COLO668 (cell line): Measurements from ENCODE around the gene MAGI2.
"Not testable (repeated sequence)": the region's sequence is repeated elsewhere in the genome, so short reads cannot be mapped to it uniquely, and the experiment has no call there.

Source experiments
- DNase-seq: peaks from one replicate; lab custom pipeline; 2025; ENCODE audit not compliant: unreplicated experiment; lab: John Stamatoyannopoulos, UW

MAGI2 gene

DNA sequence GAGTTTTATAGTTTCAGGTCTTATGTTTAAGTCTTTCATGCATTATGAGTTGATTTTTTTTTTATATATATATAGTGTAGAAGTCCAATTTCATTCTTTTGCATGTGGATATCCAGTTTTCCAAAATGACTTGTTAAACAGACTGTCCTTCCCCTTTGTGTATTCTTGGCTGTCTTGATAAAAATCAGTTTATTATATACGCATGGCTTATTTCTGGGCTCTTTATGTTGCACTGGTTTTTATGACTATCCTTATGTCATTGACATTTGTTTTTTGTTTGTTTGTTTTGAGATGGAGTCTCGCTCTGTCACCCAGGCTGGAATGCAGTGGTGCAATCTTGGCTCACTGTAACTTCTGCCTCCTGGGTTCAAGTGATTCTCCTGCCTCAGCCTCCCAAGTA lies 485.9 kb downstream of the MAGI2 start:
- not testable (repeated sequence) for DNase-seq

DNA sequence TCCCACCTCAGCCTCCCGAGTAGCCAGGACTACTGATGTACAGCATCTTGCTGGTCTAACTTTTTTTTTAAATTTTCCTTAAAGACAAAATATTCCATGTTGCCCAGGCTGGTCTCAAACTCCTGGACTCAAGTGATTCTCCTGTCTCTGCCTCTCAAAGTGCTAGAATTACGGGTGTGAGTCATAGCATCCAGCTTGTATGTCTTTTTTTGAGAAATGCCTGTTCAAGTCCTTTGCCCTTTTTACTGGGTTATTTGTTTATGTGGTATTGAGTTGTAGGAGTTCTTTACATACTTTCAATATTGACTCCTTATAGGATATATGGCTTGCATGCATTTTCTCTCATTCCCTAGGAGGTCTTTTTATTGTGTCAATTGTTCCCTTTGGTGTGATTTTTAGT lies 486.4 kb downstream of the MAGI2 start:
- DNase-seq = no peak

DNA sequence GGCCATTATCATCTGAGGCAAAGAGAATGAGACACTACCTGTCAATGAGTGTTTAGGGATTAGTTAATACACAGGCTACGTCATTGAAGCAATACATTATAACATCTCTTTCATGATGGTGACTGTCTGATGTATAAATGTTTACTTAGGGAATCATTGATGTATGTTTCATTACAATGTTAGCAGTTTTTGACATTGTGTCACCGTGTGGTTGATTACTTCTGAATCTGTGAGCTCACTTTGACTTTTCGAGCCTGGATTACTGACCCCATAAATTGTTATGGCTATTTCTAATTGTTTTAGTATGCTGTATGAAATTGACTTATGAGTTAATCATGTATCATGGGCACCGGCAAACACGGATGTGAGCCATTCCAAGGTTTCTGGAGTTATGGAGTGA lies 494.0 kb downstream of the MAGI2 start:
- DNase-seq = no peak

DNA sequence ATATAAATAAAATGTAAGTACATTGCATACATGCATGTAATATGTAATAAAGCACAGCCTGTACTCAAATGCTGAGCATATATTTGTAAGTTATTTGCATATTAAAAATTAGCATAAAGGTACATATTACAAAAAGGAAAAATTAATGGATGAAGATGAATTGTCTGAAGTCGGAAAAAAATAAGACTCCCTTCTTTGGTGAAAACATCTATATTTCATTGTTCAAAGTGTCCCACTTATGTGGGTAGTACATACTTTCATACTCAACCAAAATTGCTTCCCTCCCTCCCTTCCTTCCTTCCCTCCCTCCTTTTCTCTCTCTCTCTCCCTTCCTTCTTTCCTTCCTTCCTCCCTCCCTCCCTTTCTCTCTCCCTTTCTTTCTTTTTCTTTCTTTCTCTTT lies 498.1 kb downstream of the MAGI2 start:
- no peak for DNase-seq

DNA sequence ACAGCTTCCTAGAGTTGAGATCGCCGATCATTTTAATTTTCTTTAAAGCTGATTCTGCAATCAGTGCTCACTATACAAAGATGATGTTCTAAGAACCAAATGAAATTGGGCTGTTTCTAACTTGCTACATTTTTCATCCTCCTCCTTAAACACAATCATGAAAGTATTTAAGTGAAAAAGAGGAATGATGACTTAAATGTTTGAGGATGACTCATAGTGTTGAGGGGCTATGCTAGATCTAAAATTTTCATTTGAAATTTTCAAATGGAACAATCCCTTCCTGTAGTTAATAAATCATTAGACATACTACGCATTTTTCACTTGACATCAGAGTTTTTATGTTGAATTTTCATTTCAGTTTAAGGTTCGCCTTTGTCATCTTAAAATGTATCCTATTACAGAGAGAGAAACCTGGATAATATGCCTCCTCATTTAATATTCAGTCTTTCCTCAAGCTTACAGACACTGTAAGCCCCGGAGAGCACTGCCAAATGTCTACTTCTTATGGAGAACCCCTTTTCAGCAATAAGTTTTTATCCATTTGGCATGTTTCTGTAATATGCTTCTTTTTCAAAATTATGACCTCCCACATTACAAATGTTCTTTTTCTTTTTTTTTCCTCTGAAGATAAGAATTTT lies 499.6 kb downstream of the MAGI2 start:
- DNase-seq = no peak

DNA sequence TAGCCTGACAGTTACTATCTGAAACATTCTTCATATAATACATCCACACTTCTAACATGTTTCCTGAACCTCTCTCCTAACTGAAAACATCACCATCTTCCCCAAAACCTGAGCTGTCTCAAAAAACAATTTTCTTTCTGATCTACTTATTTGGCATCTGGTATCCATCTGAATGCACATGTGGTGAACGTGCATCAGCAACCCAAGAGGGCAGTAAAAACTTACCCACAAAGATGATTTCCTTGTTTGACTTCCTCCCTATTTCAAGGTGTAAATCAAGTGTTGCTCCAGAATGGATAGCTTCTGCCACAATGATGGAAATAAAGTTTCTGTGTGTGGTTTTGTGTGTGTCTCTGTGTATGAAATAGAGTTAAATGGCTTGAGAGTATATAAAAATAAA lies 500.4 kb downstream of the MAGI2 start:
- no peak for DNase-seq

DNA sequence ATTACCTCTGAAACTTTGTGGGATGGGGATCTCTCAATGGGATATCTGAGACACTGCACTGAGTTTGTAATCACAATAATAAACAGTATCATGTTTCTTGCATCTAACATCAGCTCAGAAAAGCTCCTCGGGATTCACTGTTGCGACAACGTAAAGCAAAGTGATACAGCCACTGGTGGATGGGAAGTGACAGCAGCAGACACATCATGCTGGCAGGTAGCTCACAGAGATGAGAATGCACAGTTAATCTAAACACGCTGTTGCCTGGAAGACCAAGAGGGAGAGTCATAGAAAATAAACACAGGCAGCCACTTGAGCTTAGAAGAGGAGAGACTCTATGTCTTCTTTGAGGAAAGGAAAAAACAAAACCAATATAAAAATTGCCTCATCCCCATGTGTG lies 513.8 kb downstream of the MAGI2 start:
- DNase-seq = no peak

DNA sequence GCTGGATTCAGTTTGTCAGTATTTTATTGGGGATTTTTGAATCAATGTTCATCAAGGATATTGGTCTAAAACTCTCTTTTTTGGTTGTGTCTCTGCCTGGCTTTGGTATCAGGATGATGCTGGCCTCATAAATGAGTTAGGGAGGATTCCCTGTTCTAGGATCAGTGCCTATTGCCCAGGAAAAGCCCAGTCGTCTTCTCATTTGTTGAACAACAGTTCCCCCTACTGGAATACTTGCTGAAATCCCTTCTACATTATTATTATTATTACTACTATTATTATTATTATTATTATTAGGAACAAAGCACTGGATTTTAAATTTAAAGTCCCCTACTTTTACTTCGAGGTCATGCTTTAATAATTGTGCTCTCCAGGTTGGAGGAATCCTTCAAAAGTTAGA lies 528.9 kb downstream of the MAGI2 start:
- no peak for DNase-seq

DNA sequence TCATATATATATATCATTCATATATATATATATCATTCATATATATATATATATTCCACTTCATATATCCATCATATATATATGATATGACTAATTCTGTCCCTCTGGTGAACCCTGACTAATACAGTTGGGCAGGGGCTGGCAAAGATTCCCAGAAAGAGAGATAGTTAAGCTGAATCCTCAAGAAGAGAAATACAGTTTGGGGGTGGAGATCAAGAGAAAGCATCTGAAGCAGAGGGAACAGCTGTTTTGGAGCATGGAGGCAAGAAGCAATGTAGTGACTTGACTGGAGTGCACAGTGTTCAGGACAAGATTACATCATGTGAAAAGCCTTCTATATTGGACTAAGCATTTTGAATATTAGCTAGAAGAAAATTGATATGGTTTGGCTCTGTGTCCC lies 540.7 kb downstream of the MAGI2 start:
- DNase-seq = no peak

DNA sequence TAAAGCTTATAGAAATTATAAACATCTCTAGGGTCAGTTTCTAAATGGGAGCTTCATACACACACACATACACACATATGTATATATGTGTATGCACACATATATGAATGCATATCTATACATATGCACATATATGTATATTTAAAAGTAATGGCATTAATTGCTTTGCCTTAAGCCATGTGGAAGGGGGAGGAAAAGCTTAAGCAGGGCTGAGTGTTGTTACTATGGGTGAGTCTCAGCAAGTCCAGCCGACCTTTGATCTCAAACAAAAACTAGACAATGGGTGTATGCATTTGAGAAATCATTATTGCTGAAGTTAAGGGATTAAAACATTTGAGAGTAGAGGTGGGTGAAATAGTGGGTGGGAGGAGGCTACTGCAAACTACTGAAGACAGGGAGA lies 546.7 kb downstream of the MAGI2 start:
- no peak for DNase-seq

DNA sequence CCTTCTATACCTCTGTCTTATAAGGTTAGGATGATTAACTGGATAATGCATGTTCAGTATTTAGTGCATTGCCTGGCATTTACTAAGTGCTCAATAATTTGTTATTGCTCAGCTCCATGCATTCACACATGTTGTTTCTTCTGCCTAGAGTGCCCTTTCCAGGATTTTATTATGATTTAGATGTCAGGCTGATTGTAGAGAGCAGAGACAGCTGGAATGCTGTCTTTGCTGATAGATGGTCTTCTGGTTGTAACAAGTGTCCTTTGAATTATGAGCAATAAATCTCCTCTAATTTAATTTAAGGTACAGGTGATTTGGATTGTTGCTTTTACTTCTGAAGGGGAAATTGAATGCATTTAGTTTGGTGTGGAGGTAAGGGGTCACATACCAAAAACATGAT lies 548.0 kb downstream of the MAGI2 start:
- DNase-seq = no peak

DNA sequence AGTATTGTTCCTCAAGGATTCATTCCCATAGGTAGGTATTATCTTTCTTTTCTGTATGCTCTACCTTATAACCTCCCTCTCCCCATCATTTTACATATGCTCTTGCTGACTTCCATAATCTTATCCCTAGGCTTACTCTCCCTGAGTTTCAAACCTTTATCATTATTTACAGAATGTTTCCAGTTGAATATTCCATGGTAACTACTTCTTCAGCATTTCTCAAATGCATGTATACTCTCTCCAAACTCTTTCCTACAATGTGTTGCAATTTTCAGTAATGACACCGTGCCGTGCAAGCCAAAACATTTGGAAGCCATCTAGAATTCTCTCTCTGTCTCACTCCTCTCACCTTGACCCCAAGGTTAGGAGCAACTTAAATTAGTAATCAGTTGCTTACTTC lies 548.5 kb downstream of the MAGI2 start:
- no peak for DNase-seq

DNA sequence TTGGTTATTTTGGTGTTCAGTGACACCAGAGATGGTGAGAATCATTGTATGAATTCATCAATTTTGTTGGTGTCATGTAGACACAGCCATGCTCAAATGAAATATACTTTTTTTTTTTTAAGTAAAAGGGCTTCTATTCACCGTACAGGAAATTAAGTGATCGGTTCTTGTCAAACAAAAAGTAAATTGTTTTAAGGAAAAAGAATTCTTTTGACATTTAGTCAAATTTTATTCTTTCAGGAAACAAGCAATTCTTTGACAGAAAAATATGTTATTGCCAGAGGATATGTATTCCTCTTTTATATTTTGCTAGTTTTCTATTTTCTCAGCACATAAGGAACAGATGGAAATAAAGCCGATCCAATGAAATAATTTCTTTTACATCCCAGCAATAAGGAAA lies 551.9 kb downstream of the MAGI2 start:
- no peak for DNase-seq

DNA sequence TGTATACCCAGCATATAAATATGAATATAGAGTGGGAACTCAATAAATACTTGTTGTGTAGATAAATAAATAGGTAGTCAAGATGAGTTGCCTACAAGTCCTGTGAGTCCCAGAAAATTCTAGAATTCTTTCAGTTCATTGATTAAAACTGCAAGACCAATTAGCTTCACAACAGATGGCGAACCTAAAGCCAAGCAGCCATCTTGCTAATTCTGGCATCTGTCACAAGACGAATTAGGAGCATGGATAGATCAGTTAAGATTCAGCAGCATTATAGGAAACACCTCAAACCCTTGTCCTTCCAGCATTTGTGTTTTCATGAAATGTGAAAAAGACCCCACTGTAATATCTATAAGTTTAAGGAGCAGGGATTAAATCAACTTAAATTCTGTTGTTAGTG lies 552.7 kb downstream of the MAGI2 start:
- DNase-seq = no peak

DNA sequence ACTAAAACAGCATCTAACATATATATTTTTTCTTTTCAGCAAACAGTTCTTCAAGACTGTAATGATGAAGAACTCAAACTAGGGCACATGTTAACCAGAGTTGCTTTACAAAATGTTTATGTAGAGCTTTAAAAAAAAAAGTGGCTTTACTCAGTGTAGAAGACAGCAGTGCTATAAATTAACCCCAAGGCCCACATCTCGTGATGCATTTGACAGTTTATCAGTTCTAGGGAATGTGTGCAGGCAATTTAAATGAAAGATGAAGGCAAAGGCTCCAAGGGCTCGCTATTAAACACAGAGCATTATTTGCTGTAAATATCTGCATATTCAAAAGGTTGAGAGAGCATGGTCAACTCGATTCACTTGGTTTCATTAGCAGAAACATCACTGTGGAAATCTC lies 558.1 kb downstream of the MAGI2 start:
- DNase-seq = no peak

DNA sequence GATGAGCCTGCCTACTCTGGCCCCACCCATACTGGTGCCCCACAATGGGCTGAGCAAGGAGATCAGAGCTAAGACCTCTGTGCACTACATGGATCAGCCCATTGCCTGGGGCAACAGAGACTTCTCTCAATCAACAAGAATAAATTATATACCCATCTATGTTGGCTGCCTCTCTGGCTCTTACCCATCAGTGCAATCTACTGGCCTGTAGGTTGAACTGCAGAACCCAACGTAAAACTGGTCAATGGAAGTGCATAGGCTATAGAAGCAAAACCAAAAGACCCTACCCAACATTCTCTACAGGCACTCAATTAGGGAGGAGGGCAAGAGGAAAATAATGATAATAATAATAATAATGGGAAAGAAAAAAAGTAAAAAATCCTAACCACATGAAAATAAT lies 574.3 kb downstream of the MAGI2 start:
- DNase-seq = no peak

DNA sequence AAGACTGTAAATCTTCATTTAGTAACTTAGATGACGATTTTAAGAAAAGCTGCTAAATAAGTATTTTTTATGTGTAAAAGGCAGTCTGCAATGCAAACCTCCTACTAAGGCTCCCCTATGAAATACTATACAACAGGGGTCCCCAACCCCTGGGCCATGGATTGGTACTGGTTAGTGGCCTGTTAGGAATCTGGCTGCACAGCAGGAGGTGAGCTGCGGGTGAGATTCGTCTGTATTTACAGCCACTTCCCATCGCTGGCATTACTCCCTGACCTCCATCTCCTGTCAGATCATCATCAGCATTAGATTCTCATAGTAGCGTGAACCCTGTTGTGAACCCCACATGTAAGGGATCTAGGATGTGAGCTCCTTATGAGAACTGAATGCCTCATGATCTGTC lies 580.4 kb downstream of the MAGI2 start:
- no peak for DNase-seq

DNA sequence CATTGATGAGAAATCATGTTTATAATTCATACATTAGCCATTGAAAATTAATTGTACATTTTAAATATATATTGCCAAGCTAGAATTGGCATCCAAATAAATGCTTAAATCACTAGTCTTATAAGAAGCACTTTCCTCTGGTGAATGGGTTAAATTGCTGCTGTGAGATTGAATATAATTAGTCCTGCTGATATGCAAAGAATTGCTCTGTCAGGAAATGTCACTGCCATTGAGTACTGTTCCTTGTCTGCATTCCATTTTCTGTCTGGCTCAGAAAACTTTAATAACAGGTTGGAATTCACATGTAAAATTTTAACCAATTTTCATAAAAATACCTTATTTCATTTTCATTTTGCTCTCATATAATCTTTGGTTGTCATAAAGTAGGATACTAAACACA lies 589.1 kb downstream of the MAGI2 start:
- DNase-seq = no peak

DNA sequence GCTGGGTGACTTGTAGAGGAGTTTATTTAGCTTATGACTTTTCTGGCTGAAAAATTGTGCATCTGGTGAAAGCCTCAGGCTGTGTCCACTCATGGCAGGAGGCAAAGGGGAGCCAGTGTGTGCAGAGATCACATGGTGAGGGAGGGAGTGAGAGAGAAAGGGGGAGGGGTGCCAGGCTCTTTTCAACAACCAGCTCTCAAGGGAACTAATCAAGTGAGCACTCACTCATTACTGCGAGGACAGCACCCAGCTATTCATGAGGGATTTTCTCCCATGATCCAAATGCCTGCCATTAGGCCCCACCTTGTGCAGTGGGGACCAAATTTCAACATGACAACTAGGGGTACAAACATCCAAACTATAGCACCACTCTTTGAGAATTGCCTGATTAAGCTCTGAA lies 590.2 kb downstream of the MAGI2 start:
- no peak for DNase-seq

DNA sequence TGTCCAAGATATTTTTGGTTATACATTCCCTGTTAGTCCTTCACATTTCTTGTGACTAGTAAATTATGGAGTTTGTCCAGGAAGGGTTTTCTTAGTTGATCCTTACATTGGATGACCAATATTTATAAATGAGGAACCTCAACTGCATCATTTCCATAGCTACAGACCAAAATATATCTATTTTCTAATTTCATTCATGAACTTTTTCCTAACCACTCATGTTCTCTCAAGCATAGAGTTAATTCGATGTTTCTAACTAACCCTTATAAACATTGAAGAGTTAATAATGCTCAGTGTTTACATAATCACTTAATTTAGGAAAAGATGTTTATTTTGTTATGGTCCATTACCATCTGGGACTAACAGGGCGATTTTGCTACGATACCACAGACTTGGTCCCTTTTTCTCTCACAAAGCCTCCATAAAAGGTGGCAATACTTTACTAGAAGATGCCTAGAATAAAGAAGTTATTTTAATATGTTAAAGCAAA lies 591.0 kb downstream of the MAGI2 start:
- DNase-seq = no peak

DNA sequence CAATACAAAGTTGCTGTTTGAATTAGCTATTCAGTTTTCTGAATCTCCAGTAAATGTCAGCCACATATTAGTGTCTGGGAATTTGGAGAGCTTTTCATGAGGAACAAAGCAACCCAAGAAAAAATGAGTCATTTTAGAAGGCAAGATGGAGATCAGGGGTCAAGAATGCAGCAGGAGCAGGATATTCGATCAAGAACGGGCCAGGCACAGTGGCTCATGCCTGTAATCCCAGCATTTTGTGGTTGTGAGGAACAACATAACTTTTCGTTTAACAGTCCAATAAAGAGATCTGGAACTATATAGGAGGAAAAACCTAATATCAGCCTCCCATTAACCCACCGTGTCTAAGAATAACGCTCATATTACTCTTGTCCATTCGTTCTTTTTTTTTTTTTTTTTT lies 600.5 kb downstream of the MAGI2 start:
- DNase-seq = no peak

DNA sequence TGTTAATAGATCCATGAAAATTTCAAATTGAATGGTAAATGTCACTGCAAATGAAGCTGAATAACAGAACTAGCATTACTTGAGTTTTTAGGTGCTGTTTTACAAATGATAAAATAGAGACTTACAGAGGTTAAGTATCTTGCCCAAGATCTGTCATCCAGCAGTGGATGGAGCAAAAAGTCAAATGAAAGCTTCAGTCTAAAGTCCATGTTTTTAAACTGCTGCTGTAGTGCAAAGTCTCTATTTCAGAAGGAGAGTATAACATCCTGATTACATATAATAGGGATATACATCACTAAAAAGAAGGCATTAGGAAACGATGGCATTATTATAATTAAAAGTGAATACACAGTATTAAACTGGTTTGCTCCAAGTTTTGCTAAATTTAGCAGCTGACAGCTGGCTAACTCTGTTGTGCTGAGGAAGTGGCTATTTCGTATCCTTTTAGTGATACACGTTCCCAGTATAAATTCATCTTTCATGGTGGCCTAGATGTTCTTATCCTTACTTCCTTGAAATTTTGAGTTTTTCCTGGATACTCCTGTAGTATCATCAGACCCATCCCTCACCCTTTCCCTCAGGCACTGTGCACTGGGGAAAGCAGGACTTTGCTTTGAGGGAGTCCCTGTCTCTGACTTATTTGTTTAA lies 603.2 kb downstream of the MAGI2 start:
- no peak for DNase-seq

DNA sequence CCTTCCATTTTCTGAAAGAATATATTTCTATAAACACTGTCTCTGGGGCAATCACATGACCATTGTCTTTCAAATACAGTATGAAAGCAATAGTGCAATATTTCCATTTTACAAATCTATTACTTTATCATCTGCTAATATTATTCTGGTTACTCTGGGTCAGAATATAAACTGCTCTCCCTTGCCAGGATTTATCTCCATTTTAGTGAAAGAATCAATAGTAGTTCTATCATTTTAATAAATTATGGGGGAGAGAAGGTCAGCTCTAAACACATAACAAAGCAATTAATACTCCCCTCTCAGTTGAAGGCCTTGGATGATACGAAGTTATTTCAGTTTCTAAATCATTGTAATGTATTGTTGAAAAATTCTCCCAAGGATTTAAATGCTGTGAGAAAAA lies 608.3 kb downstream of the MAGI2 start:
- no peak for DNase-seq
